Urinary bladder (tissue), 4 donors: ENCODE measurements around the gene BLVRA. TPM values are rescaled to one million over a fixed set of nuclear protein-coding genes. Genes with fewer than 3 reads are reported as not detected.
"Not testable (repeated sequence)": the region's sequence is repeated elsewhere in the genome, so short reads cannot be mapped to it uniquely, and the experiment has no call there.

Source experiments
- DNase-seq: peaks from one replicate; pipeline ENCODE4 v3.0.0-alpha.2; 2015; ENCODE audit errors: extremely low spot score
- H3K27ac ChIP-seq: one replicate; pipeline ENCODE4 v1.5.1; 2013; ENCODE audit warnings: low read depth, mild to moderate bottlenecking, moderate library complexity
- H3K36me3 ChIP-seq: one replicate; pipeline ENCODE4 v1.6.1; 2013; ENCODE audit warnings: mild to moderate bottlenecking, moderate library complexity; ENCODE audit not compliant: insufficient read depth
- H3K4me1 ChIP-seq: one replicate; pipeline ENCODE4 v1.6.1; 2013; ENCODE audit warnings: mild to moderate bottlenecking, moderate library complexity; ENCODE audit not compliant: insufficient read depth
- H3K4me3 ChIP-seq: one replicate; pipeline ENCODE4 v1.5.1; 2013; ENCODE audit warnings: low read depth, low read length
- WGBS: extraction: QIAGEN DNeasy Blood & Tissue Kit; methylation state at CpG from one replicate; pipeline ENCODE4 v1.1.7; 2013; 5-methylcytosine and 5-hydroxymethylcytosine counted together
- polyA plus RNA-seq: library from polyadenylated mRNA; stranded (reverse); fragments of 200-250 nt; gene quantifications from one replicate; pipeline ENCODE4 v1.2.3, GENCODE V29; 2013
- total RNA-seq: library from RNA; depleted of rRNA; stranded (reverse); fragments of >200 nt; gene quantifications from one replicate; pipeline ENCODE4 v1.2.3, GENCODE V29; 2014
- donor health status: healthy with polysubstance abuse.
- donor health status: healthy.

Gene BLVRA, protein sequence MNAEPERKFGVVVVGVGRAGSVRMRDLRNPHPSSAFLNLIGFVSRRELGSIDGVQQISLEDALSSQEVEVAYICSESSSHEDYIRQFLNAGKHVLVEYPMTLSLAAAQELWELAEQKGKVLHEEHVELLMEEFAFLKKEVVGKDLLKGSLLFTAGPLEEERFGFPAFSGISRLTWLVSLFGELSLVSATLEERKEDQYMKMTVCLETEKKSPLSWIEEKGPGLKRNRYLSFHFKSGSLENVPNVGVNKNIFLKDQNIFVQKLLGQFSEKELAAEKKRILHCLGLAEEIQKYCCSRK
- total RNA-seq, result 16.2 TPM
- 60.2 TPM for polyA plus RNA-seq

DNA sequence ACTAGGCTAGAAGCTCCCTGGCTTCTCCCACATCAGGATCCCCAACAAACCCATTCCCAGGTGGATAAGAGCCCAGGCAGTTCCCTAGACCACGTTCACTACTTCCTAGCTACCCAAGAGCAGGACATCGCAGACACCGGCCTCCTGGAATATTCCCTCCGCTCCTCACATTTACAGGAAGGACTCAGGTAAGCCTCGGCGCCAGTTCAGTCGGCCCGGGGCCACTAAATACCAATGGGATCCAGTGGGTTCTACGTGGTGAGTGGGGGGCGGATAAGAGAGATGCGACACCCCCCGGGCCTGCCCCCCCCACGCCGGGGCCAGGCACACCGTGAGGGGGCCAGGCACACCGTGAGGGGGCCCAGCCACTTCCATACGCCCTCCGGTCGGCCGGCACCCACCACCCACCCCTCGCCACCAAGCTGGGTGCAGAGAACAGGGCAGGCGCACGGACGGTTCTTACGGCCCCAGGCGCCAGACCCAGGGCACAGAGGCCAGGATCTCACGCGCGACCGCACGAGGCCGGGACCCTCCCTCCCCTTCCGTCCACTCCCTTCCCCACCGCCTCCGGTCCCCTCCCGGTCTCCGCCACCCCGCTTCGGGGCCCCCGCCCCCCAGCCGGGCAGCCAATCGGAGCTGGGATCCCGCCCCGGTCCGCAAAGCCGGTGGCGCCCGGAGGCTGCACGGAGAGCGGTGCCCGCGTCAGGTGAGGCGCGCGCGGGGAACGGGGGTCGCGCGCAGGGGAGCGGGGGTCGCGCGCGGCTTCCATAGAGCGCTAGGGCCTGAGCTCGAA lies at the start of gene BLVRA:
Gene BLVRA, plus strand, starts transcription at position 652 of the 793 bp plus-strand sequence. CDS start 12,479 bp downstream, outside the sequence.
- peak within 1 kb of the TSS; percentile 96 for H3K4me3 ChIP-seq
- no peak for DNase-seq
- 4% methylated on average over 67 of the region's 67 CpGs for WGBS

DNA sequence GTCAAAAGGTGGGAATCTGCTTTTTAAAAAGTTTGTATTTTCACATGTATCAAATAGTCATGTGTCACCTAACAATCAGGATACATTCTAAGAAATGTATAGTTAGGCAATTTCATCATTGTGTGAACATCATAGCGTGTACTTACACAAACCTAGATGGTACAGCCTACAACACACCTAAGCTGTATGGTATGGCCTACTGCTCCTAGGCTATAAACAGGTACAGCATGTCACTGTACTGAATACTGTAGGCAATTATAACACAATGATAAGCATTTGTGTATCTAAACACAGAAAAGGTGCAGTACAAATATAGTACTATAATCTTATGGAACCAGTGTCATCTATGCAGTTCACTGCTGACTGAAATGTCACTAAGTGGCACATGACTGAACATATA lies 47.0 kb upstream of the BLVRA start:
- Histone ChIP-seq H3K4me1 (no peaks in the 10 kb centered on the region), H3K27ac (no peak overlapping the region), H3K4me3 (no peak overlapping the region), H3K36me3 (no peaks in the 10 kb centered on the region)
- 99% methylated on average over 1 of the region's 1 CpG for WGBS
- no peak for DNase-seq

More for the DNA sequence above, at the start of gene BLVRA:
- Histone ChIP-seq H3K4me1 (no peaks in the 10 kb centered on the region), H3K27ac (peak within 1 kb of the TSS; percentile 73), H3K36me3 (no peaks in the 10 kb centered on the region)

DNA sequence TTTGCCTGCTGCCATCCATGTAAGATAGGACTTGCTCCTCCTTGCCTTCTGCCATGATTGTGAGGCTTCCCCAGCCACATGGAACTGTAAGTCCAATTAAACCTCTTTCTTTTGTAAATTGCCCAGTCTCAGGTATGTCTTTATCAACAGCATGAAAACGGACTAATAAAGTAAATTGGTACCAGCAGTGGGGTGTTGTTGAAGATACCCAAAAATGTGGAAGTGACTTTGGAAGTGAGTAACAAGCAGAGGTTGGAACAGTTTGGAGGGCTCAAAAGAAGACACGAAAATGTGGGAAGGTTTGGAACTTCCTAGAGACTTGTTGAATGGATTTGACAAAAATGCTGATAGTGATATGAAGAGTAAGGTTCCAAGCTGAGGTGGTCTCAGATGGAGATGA lies 42.5 kb upstream of the BLVRA start:
- not testable (repeated sequence) for H3K4me3 ChIP-seq, H3K4me1 ChIP-seq, DNase-seq, H3K36me3 ChIP-seq, H3K27ac ChIP-seq
- WGBS, result 90% methylated on average over 2 of the region's 2 CpGs

DNA sequence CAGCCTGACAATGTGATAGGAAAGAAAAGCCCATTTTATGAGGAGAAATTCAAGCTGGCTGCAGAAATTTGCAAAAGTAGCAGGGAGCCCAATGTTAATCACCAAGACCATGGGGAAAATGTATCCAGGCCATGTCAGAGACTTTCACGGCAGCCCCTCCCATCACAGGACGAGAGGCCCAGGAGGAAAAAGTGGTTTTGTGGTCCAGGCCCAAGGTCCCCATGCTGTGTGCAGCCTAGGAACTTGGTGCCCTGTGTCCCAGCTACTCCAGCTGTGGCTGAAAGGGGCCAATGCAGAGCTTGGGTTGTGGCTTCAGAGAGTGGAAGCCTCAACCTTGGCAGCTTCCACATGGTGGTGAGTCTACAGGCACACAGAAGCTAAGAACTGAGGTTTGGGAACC lies 41.9 kb upstream of the BLVRA start:
- Histone ChIP-seq H3K4me1 (no peaks in the 10 kb centered on the region), H3K36me3 (no peaks in the 10 kb centered on the region), H3K4me3 (no peak overlapping the region), H3K27ac (no peak overlapping the region)
- DNase-seq, result no peak
- 88% methylated on average over 2 of the region's 2 CpGs for WGBS

DNA sequence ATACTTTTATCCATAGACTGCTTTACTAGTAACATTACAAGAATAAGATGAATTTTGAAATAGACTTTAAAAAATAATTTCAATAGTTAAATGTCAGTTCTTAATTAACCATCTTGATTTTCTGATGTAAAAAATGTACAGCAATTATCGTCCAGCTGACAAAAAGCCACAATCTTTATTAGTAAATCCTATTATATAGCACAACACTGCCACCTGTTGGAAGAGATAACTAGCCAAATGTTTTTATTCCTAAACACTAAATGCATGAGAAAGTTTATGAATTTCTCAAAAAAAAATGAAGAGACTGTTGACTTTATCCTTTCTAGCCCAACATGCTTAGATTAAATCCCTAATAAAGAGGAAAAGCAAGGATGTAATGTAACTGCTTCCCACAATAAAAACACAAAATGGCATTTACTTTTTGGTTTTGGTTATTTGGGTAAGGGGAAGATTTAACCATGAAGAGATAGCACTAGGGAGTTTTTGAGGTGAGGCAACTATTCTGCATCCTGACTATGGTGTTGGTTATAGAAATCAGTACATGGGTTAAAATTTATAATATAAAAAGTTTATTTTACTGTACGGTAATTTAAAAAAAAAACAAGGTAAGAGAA lies 37.2 kb upstream of the BLVRA start:
- Histone ChIP-seq H3K27ac (no peak overlapping the region), H3K4me3 (no peak overlapping the region), H3K36me3 (no peaks in the 10 kb centered on the region), H3K4me1 (no peaks in the 10 kb centered on the region)
- peak; percentile 20 for DNase-seq
- 28% methylated on average over 2 of the region's 2 CpGs for WGBS

DNA sequence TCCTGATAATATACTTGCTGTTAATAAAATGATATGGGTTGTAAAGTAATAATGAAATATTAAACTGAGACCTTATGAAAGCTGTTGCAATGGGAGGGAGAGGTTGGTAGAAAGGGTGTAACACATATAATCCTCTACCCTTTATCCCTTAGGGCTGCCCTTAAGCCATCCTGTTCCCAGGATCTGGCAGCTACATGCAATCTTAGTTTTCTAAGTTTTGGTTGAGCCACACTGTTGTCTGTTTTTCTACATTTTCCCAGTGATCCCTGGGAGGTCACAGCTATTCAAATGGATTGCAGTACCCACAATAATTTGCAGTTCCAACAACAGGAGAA lies 35.5 kb upstream of the BLVRA start:
- no peak overlapping the region for H3K27ac ChIP-seq
- no peaks in the 10 kb centered on the region for H3K4me1 ChIP-seq
- no peak overlapping the region for H3K4me3 ChIP-seq
- DNase-seq, result no peak
- no peaks in the 10 kb centered on the region for H3K36me3 ChIP-seq

DNA sequence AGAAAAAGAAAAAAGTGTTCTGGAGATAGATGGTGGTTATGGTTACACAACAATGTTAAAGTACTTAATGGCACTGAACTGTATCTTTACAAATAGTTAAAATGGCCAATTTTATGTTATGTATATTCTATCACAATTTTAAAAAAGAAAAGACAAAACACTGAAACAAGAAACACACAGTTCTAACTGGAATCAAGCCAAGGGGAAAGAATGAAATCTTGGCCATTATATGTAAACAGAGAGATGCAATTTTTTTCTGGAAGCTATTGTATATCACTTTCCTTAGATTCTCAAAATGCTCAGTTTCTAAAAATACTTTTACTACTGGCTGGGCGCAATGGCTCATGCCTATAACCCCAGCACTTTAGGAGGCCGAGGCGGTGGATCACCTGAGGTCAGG lies 33.2 kb upstream of the BLVRA start:
- H3K27ac ChIP-seq, result no peak overlapping the region
- H3K4me1 ChIP-seq, result peaks cover 4% of the 10 kb centered on the region
- DNase-seq, result no peak
- 42% methylated on average over 3 of the region's 3 CpGs for WGBS
- H3K36me3 ChIP-seq, result no peaks in the 10 kb centered on the region
- H3K4me3 ChIP-seq, result no peak overlapping the region

DNA sequence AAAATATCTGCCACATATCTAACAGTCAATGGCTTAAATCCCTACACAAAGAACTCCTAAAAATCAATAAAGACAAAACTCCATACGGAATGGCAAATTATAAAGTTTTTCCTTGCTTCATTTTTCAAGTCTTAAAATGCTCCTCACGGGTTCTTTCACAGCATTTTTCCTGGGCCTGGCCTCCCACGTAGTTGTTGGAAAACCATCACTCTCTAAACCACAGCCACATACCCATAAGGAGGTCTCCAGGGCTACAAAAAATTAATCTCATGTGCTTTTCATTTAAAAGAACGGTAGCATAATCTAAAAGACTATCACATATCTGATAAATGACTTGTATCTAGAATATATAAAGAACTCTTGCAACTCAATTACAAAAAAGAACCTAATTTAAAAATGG lies 32.0 kb upstream of the BLVRA start:
- 75% methylated on average over 4 of the region's 4 CpGs for WGBS
- H3K36me3 ChIP-seq, result no peaks in the 10 kb centered on the region
- DNase-seq, result no peak
- no peak overlapping the region for H3K4me3 ChIP-seq
- H3K27ac ChIP-seq, result no peak overlapping the region
- peaks cover 4% of the 10 kb centered on the region for H3K4me1 ChIP-seq

DNA sequence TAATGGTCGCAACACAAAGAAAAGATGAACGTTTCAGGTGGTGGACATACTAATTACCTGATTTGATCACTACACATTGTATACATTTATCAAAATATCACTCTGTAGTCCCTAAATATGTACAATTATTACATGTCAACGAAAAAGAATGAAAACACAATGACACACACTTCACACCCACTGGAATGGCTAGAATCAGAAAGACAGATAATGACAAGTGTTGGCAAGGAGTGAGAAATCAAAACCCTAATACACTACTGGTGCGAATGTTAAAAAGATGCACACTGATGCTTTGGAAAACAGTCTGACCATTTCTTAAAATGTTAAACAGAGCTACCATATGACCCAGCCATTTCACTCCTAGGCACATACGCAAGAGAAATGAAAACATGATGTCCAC lies 31.5 kb upstream of the BLVRA start:
- Histone ChIP-seq H3K4me1 (peaks cover 4% of the 10 kb centered on the region), H3K27ac (no peak overlapping the region), H3K4me3 (no peak overlapping the region), H3K36me3 (no peaks in the 10 kb centered on the region)
- DNase-seq, result no peak
- 93% methylated on average over 5 of the region's 5 CpGs for whole genome bisulfite sequencing

DNA sequence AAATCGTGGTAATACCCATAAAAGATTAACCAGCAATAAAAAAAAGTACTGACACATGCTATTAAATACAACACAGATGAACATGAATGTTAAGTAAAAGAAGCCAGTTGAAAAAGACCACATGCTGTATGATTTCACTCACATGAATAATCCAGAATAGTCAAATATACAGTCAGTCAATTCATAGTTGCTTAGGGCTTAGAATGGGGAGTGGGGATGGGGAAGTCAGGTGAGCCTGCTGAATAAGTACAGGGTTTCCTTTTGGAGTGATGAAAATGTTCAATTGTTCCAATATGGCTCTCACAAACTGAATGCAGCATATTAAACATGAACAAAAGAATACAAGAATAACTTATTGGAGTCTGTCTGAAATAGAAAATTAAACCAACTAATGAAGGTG lies 31.0 kb upstream of the BLVRA start:
- Histone ChIP-seq H3K27ac (no peak overlapping the region), H3K4me1 (peaks cover 4% of the 10 kb centered on the region), H3K36me3 (no peaks in the 10 kb centered on the region), H3K4me3 (no peak overlapping the region)
- no peak for DNase-seq
- WGBS, result 29% methylated on average over 1 of the region's 1 CpG

DNA sequence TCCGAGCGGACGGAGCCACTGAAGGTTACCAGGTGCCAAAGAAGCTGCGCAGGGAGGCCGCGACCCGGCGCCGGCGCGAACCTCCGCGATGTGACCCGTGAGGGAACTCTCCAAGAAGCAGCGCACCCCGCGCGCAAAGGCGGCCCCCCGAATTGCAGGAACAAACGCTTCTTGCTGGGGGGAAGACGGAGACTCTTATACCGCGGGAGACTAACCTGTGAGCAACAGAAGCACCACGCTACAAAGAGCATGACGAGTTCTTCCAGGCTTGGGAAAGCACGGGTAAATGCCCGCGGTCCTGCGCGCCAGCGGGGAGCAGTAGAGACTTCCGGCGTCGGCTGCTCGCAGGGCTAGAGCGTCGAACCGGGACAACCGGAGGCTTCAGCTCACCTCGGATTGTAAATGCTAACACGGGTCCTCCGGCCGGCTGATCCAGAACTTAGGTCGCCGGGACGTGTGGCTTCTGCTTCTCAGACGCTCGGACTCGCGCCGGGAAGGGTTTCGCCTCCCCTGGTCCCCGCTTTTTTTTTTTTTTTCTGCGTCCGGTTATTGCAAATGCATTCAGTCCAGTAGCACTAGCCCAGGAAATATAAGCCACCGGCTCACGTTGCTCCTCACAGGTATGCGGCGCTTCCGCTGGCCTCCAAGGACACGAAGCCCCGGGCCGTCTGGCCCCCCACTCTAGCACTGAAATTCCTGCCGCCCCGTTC lies 29.1 kb upstream of the BLVRA start, which contains the start of gene COA1:
Gene COA1, minus strand, starts transcription at position 310 of the 710 bp plus-strand sequence. CDS start 80,909 bp downstream, outside the sequence.
- Histone ChIP-seq H3K4me3 (peak within 1 kb of the TSS; percentile 79), H3K27ac (peak within 1 kb of the TSS; percentile 63), H3K36me3 (no peaks in the 10 kb centered on the region), H3K4me1 (peaks cover 4% of the 10 kb centered on the region)
- under 1% methylated on average over 66 of the region's 66 CpGs for WGBS
- DNase-seq, result peak; percentile 48

DNA sequence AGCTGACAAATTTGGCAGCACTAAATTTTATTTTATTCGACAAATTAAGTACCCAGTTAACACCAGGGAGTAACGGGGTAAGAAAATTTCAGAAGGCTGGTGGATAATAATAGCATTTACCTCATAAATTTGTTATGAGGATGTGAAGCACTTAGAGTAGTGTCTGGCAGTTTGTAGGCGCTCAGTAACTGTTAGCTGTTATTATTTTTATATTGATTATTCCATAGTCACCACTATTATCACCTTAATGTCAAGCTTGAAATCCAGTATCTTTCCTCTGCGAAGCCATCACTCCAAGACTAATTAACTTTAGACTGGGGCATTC lies 28.6 kb upstream of the BLVRA start:
- Histone ChIP-seq H3K4me1 (peaks cover 4% of the 10 kb centered on the region), H3K27ac (no peak overlapping the region), H3K4me3 (peak overlapping the region; percentile 79), H3K36me3 (no peaks in the 10 kb centered on the region)
- 20% methylated on average over 4 of the region's 4 CpGs for WGBS
- DNase-seq, result no peak

DNA sequence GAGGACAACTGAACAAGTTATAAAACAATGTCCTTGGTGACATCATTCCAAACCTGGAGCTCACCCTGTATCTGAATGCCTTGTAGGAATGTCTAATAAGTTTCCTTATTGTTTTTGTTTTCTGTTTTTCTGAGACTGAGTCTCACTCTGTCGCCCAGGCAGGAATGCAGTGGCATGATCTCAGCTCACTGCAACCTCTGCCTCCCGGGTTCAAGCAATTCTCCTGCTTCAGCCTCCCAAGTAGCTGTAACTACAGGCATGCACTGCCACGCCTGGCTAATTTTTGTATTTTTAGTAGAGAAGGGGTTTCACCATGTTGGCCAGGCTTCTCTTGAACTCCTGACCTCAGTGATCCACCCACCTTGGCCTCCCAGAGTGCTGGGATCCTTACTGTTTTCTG lies 27.0 kb upstream of the BLVRA start:
- not testable (repeated sequence) for H3K4me1 ChIP-seq, DNase-seq, H3K4me3 ChIP-seq, H3K36me3 ChIP-seq, H3K27ac ChIP-seq
- 78% methylated on average over 3 of the region's 3 CpGs for WGBS
